ENCODE results near the gene PRSS36. TPM values are rescaled to one million over a fixed set of nuclear protein-coding genes. Genes with fewer than 3 reads are reported as not detected.
"Not testable (repeated sequence)": the region's sequence is repeated elsewhere in the genome, so short reads cannot be mapped to it uniquely, and the experiment has no call there.

Gene PRSS36
- total RNA-seq, 4 donors from 2014 or later, result 0.17 to 15.3 (median 3.7) TPM

DNA sequence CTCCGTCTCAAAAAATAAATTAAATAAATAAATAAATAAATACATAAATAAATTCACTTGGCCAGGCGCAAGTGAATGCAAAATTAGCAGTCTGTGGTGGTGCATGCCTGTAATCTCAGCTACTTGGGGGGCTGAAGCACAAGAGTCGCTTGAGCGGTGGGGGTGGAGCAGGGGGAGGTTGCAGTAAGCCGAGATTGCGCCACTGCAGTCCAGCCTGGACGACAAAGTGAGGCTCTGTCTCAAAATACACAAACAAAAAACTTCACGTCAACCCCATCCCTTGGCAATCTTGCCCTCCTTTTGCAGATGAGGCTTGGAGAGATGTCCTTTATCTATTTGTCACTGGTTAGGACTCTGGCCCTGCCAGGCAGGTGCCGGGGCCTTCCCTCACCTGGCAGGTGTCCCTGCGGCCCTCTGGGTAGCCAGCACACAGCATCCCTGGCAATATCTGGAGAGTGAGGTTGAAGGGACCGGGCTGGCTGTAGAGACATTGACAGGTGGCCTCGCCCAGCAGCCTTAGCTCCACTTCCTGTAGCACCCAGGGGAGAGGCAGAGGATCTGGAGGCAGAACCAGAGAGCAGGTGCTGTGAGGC is 4.4 kb downstream of the PRSS36 start:
- H3K27me3 ChIP-seq, result peaks cover 42% of the 10 kb centered on the region
- ATAC-seq, result no peak
- TF ChIP-seq POLR2AphosphoS5 (IDR thresholded peaks at IDR 0.05) (no peak), EP300 (IDR thresholded peaks at IDR 0.05) (no peak), POLR2A (IDR thresholded peaks at IDR 0.05) (no peak)
- TF ChIP-seq, protein P1, sequence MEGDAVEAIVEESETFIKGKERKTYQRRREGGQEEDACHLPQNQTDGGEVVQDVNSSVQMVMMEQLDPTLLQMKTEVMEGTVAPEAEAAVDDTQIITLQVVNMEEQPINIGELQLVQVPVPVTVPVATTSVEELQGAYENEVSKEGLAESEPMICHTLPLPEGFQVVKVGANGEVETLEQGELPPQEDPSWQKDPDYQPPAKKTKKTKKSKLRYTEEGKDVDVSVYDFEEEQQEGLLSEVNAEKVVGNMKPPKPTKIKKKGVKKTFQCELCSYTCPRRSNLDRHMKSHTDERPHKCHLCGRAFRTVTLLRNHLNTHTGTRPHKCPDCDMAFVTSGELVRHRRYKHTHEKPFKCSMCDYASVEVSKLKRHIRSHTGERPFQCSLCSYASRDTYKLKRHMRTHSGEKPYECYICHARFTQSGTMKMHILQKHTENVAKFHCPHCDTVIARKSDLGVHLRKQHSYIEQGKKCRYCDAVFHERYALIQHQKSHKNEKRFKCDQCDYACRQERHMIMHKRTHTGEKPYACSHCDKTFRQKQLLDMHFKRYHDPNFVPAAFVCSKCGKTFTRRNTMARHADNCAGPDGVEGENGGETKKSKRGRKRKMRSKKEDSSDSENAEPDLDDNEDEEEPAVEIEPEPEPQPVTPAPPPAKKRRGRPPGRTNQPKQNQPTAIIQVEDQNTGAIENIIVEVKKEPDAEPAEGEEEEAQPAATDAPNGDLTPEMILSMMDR (IDR thresholded peaks at IDR 0.05), result no peak
- H3K4me3 ChIP-seq, result no peak overlapping the region
- no peaks in the 10 kb centered on the region for H3K9me3 ChIP-seq
- no peak overlapping the region for H3K27ac ChIP-seq
- WGBS, 2 donors (ENCODE audit: low coverage in 1 of 2), result 62 to 63% methylated on average over 1 to 8 of the region's 12 CpGs
- H3K36me3 ChIP-seq, result no peaks in the 10 kb centered on the region
- H3K4me1 ChIP-seq, result peaks cover 0 to 28% (median 15%) of the 10 kb centered on the region in 3 donors

DNA sequence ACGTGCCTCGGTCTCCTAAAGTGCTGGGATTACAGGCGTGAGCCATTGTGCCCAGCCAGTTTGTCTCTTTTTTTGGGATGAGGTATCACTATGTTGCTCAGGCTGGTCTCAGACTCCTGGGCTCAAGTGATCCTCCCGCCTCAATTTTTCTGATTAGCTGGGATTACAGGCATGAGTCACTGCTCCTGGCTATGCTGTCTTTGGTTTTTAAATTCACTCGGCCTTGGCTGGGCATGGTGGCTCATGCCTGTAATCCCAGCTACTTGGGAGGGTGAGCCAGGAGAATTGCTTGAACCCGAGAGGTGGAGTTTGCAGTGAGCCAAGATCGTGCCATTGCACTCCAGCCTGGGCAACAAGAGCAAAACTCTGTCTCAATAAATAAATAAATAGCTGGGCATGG is 5.4 kb downstream of the PRSS36 start:
- not testable (repeated sequence) for H3K27ac ChIP-seq, ATAC-seq, H3K9me3 ChIP-seq, H3K36me3 ChIP-seq, H3K4me3 ChIP-seq
- 88 to 93% methylated on average over 3 of the region's 7 CpGs for WGBS, 2 donors (ENCODE audit: low coverage in 1 of 2)
- Histone ChIP-seq H3K4me1 (peaks cover 0 to 30% (median 15%) of the 10 kb centered on the region in 3 donors), H3K27me3 (peaks cover 31% of the 10 kb centered on the region)

DNA sequence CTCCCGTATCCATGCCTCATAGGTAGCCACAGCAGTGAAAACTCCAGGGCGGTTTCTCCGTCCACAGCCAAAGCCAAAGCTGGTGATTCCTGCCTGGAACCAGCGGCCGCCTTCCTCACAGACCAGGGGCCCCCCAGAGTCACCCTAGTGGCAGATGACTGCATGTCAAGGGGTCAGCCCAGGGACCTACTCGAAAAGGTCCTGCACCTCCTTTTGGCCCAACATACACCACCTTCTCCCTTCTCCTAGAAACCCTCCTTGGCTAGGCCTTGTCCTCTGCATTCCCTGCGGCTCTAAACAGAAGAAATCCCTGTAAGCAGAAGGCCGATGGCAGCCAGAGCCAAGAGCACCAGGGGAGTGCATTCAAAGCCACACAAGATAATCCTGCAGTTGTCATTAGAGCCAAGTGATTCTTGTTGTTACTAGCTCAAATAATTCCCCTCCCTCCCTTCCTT is 6.1 kb downstream of the PRSS36 start:
- Histone ChIP-seq H3K27ac (no peak overlapping the region), H3K4me3 (no peak overlapping the region), H3K9me3 (no peaks in the 10 kb centered on the region), H3K27me3 (peaks cover 24% of the 10 kb centered on the region), H3K4me1 (peaks cover 0 to 35% (median 15%) of the 10 kb centered on the region in 3 donors), H3K36me3 (no peaks in the 10 kb centered on the region)
- WGBS, 2 donors (ENCODE audit: low coverage in 1 of 2), result 67 to 87% methylated on average over 1 to 5 of the region's 8 CpGs
- no peak for ATAC-seq
- TF ChIP-seq POLR2A (IDR thresholded peaks at IDR 0.05) (no peak), EP300 (IDR thresholded peaks at IDR 0.05) (no peak)

DNA sequence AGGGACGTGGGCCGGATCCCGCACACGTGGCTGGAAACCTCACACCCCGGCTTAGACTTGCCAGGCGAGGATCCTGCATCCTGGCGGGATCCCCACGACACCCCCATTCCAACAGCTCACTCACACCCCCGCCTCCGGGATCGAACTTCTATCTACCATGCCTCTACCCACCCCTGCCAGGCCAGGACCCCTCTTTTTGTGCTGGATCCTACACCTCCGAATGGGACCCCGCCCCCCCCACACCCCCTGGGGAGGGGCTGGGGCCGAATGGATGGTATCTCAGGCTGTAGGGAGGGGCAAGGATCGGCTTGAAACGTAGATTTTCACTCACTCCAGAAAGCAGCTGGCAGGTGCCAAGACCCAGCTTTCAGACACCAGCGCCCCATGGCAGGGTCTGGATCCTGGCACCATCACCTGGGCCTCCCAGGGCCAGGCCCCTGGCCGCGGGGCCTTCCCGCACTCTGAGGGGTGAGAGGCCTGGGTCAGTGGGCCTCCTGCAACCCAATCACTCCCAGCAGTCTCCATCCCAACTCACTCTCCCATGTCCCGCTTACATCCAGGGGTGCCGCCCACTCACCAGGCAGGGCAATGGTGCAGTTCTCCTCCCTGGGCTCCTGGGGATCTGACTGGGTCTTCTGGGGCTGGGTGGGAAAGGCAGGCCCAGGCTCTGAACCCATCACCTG is 6.7 kb downstream of the PRSS36 start:
- H3K27ac ChIP-seq, result peak overlapping the region in 3 of 4 donors; percentile 82 to 91 (median 86)
- peaks cover 0 to 31% (median 15%) of the 10 kb centered on the region in 3 donors for H3K4me1 ChIP-seq
- H3K27me3 ChIP-seq, result peaks cover 18% of the 10 kb centered on the region
- 47 to 93% methylated on average over 3 to 11 of the region's 22 CpGs for WGBS, 2 donors (ENCODE audit: low coverage in 1 of 2)
- ATAC-seq, result no peak
- H3K9me3 ChIP-seq, result no peaks in the 10 kb centered on the region
- H3K36me3 ChIP-seq, result no peaks in the 10 kb centered on the region
- H3K4me3 ChIP-seq, result peak overlapping the region; percentile 33 to 62
- TF ChIP-seq POLR2A (IDR thresholded peaks at IDR 0.05), result no peak
- TF ChIP-seq, protein P1 (IDR thresholded peaks at IDR 0.05), result no peak
- no peak for TF ChIP-seq POLR2AphosphoS5 (IDR thresholded peaks at IDR 0.05)
- no peak for TF ChIP-seq EP300 (IDR thresholded peaks at IDR 0.05)

DNA sequence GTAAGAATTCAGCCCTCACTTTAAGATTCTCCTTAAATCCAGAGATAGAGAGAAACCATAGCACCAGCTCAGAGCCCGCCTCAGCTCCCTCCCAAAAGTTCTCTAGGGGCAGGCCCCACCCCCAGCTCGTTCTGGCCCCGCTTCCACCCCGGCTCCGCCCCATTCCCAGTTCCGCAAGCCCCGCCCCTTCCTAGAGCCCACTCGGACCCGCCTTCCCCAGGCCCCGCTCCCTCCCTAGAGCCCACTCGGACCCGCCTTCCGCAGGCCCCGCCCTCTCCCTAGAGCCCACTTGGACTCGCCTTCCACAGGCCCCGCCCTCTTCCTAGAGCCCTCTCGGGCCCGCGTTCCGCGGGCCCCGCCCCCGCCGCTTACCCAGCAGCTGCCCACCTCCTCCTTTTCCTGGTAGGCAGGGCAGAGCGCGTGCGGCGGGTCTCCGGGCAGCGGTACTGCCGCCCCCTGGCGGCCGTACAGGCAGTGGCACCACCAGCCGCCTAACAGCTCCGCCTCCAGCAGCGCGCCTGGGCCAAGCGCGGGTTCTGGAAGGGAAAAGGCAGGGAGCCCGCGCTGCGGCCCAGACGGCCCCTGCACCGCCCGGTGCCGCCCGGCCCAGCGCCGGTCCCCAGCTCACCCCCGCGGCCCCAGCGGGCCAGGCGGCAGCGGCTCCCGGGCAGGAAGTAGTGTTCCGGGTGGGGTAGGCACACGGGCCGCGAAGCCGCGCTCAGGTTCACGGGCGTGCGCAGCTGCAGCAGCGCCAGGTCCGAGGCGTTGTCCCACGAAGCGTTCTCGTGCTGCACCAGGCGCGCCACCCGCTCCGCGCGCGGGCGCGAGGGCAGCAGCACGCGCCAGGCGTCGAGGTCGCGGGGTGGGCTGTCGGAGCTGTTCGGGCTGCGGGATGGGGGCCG is 7.5 kb downstream of the PRSS36 start:
- 1 to 2% methylated on average over 8 to 20 of the region's 89 CpGs for WGBS, 2 donors (ENCODE audit: low coverage in 1 of 2)
- Histone ChIP-seq H3K36me3 (no peaks in the 10 kb centered on the region), H3K9me3 (no peaks in the 10 kb centered on the region), H3K27ac (peak overlapping the region; percentile 21 to 91 (median 84)), H3K4me3 (peak overlapping the region; percentile 33 to 62), H3K27me3 (peaks cover 10% of the 10 kb centered on the region), H3K4me1 (peaks cover 0 to 30% (median 15%) of the 10 kb centered on the region in 3 donors)
- TF ChIP-seq POLR2A (IDR thresholded peaks at IDR 0.05) (peak in 1 of 2 donors; percentile 2), EP300 (IDR thresholded peaks at IDR 0.05) (no peak), POLR2AphosphoS5 (IDR thresholded peaks at IDR 0.05) (peak; percentile 73)
- TF ChIP-seq, protein P1 (IDR thresholded peaks at IDR 0.05), result peak in 3 of 4 experiments; percentile 98 to 100 (median 100)
- peak; percentile 94 for ATAC-seq
